Heart left ventricle (tissue), 16 donors: ENCODE data around the gene TMBIM6. TPM values are rescaled to one million over a fixed set of nuclear protein-coding genes. Genes with fewer than 3 reads are reported as not detected.

Experiments
- ATAC-seq, 4 donors: fragments of 200-7000 bp; cut with Tn5 transposase; one replicate each; pipeline ENCODE4 v1.9.1; 2020 to 2022; ENCODE audit warnings: moderate library complexity in 4 of 4, mild to moderate bottlenecking in 3 of 4, moderate number of reproducible peaks in 1 of 4
- DNase-seq, 5 donors: peaks; one replicate each; pipeline ENCODE4 v3.0.0-alpha.2; 2020
- H3K27ac ChIP-seq, 12 donors: fragments of 200-600 bp; sonication (generic) in 4 of 12; one replicate each; pipeline versions ENCODE4 v1.5.0 to v1.8.0; 2016 to 2022; ENCODE audit warnings: mild to moderate bottlenecking in 2 of 12
- H3K27me3 ChIP-seq, 9 donors: fragments of 200-600 bp; sonication (generic) in 2 of 9; one replicate each; pipeline versions ENCODE4 v1.5.1 to v1.8.0; 2016 to 2022; ENCODE audit warnings: mild to moderate bottlenecking in 3 of 9
- H3K36me3 ChIP-seq, 9 donors: fragments of 200-600 bp; sonication (generic) in 2 of 9; one replicate each; pipeline versions ENCODE4 v1.5.0 to v1.8.0; 2018 to 2022; ENCODE audit warnings: mild to moderate bottlenecking in 2 of 9
- H3K4me1 ChIP-seq, 12 donors: fragments of 200-600 bp; sonication (generic) in 4 of 12; one replicate each; pipeline versions ENCODE4 v1.5.0 to v1.8.0; 2016 to 2022; ENCODE audit warnings: mild to moderate bottlenecking in 3 of 12
- H3K4me3 ChIP-seq, 12 donors: fragments of 200-600 bp; sonication (generic) in 4 of 12; one replicate each; pipeline versions ENCODE4 v1.5.0 to v1.8.0; 2017 to 2022; ENCODE audit warnings: mild to moderate bottlenecking in 9 of 12, moderate library complexity in 4 of 12
- H3K9me3 ChIP-seq, 12 donors: fragments of 200-600 bp; sonication (generic) in 4 of 12; one replicate each; pipeline versions ENCODE4 v1.5.0 to v1.8.0; 2016 to 2022; ENCODE audit warnings: mild to moderate bottlenecking in 1 of 12
- CTCF ChIP-seq, 12 donors: fragments of 200-600 bp; sonication (generic) in 4 of 12; IDR thresholded peaks; one replicate each; pipeline versions ENCODE4 v1.5.0 to v1.8.0; 2018 to 2022; ENCODE audit warnings: antibody characterized with exemption in 12 of 12, mild to moderate bottlenecking in 5 of 12
- POLR2A ChIP-seq, 2 donors: fragments of 450-650 bp; IDR thresholded peaks; one replicate each; pipeline ENCODE4 v1.6.1; 2017; ENCODE audit warnings: antibody characterized with exemption in 2 of 2, mild to moderate bottlenecking in 2 of 2, moderate library complexity in 2 of 2
- WGBS, 4 donors: extraction: QIAGEN DNeasy Blood & Tissue Kit in 2 of 4; methylation state at CpG; one replicate each; pipeline versions ENCODE4 v1.1.5 to v1.1.7; 2013 to 2018; 5-methylcytosine and 5-hydroxymethylcytosine counted together
- intact Hi-C, 10 donors: fragments of 100-400 bp; cut with DNase I; formaldehyde crosslinking; loops; one replicate each; pipeline versions ENCODE4 v1.11.1 to v1.14.2; 2022
- polyA plus RNA-seq, 2 donors: library from polyadenylated mRNA; stranded (reverse); fragments of 200-250 nt; gene quantifications; one replicate each; pipeline ENCODE4 v1.2.3, GENCODE V29; 2013
- total RNA-seq, 9 donors: library from RNA; depleted of rRNA in 2 of 9; stranded (reverse); fragments of >200 nt in 2 of 9; fragmentation: NEBNext Ultra II Directional in 3 of 9; extraction: Animal tissue kit (Norgen Biotek cat#: 25700) in 3 of 9; gene quantifications; one replicate each; pipeline versions ENCODE4 v1.1.0 to v1.2.4, GENCODE V29; 2016 to 2023
- donor health status: ischemic (EF 13 %, LVEDD 7.1; RV severe dilation, severe dysfunction).
- donor health status: healthy with polysubstance abuse.
- donor health status: DM: no; HTN: yes; CAD: no.
- donor health status: DM: no; HTN: no; CAD: no.
- donor health status: ischemic (EF 25% LVEDD 6.9; RV normal size, moderate dysfunction).
- donor health status: ischemic (EF 25% LVEDD 5.7; RV mildly dilated, moderate dysfunction).
- donor health status: healthy.
- donor health status: DM: yes; HTN: yes; CAD: no.
- donor health status: ischemic (EF 35%, LVEDD 5.7; RV mildly dilated, moderate dysfunction).
- donor health status: nonischemic (EF 11% LVEDD 7.7; RV severe dilation, severe dysfunction).
- donor health status: DM: yes; HTN: yes; CAD: no.
- donor health status: PGD.
- donor health status: ischemic (EF 29% LVEDD 5.4; RV normal size, mild dysfunction).
- donor health status: nonischemic (EF 23%, LVEDD 6.1; RV moderate dilation, normal function).

TMBIM6 gene
- total and polyA plus RNA-seq, 11 donors: 105 to 376 (median 252) TPM

DNA sequence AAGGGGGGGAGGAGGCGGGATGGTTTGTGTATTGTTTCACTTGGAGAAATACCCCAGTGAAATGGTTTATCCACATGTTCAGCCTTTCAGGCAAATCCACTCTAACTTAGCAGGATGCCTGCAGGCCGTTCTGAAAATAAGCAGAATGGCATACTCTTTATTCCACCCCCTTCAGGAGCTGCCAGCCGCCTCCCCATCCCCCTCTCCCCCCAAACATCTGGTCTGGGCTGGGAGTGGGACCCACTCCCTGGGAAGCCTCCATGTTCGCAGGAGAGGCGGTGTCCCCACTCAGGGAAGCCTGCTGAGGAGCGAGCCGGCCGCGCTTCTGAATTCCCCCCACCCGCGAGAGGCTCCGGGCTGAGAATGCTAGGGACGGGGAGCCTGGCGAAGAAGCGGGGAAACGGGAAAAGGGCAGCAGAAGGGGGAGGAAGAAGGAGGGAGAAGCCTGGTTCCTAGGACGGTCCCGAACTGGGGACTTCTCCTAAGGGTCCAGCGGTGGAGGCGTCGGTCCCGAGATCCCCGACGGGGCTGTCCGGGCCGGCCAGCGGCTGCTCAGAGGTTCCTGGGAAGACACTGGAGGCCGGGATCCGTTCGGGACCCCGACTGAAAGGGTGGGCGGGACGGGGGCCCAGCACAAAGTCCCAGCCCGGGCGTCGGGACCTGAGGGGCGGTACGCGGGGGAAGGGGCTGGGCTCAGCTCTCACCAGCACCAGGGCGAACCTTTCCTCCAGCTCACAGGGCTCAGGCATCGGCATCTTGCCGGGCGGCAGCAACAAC lies 34.8 kb upstream of the TMBIM6 start:
- intact Hi-C loops: loop anchor here in 9 of 10 donors (1.0 to 5.0 kb wide), 8 partner anchors 33 to 349 kb away; no protein-coding TSS in a partner anchor
- WGBS, 4 donors: 7 to 9% (median 7%) methylated on average over 27 to 43 of the region's 43 CpGs
- peak; percentile 37 to 70 (median 48) for DNase-seq
- Histone ChIP-seq H3K27me3 (peaks cover 0 to 5% (median 0%) of the 10 kb centered on the region in 9 donors), H3K36me3 (no peaks in the 10 kb centered on the region), H3K9me3 (no peaks in the 10 kb centered on the region), H3K27ac (peak overlapping the region; percentile 89 to 99 (median 97)), H3K4me3 (peak overlapping the region; percentile 69 to 97 (median 86)), H3K4me1 (peaks cover 0 to 53% (median 39%) of the 10 kb centered on the region in 12 donors)
- ATAC-seq: peak in 3 of 4 donors; percentile 12 to 19 (median 16)
- TF ChIP-seq POLR2A (IDR thresholded peaks at IDR 0.05) (no peak), CTCF (IDR thresholded peaks at IDR 0.05) (no peak)

DNA sequence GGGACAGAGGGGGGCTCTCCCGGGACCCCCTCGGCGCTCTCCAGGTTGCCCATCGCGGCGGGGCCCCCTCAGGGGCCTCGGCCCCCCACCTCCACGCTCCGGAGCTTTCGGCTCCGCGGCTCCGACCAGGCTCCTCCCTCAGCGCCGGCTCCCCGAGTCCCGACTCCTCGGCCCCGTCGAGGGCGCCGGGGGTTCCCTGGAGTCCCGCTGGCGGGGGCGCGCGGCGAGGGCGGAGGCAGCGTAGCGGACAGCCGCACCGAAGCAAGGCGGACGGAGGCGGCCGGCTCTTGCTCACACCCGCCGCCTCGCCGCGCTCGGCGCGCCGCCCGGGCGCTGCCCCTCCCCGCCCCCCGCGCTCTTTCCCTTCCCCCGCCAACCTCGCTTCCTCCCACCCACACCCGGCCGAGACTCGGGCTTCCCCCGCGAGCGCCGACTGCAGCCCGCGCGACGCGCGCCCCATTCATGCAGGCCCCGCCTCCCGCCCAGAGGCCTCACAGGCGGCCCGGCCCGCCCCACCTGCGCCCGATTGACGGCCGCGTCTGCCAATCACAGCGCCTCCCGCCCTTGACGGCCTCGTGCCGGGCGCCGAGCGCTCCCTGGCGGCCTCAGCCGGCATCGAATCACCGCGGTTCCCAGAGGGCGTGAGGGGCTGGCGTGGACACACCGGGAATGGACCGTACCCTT lies 34.1 kb upstream of the TMBIM6 start, which contains the start of gene FMNL3:
FMNL3 (minus strand) TSS at position 278 of the 684 bp plus-strand sequence; CDS start at position 53, 225 bp downstream.
- peaks cover 0 to 7% (median 0%) of the 10 kb centered on the region in 9 donors for H3K27me3 ChIP-seq
- no peaks in the 10 kb centered on the region for H3K36me3 ChIP-seq
- peak within 1 kb of the TSS; percentile 69 to 97 (median 86) for H3K4me3 ChIP-seq
- peak; percentile 98 to 100 (median 98) for DNase-seq
- intact Hi-C loops: loop anchor here in 9 of 10 donors (1.0 to 5.0 kb wide), 7 partner anchors 34 to 350 kb away; no protein-coding TSS in a partner anchor
- no peaks in the 10 kb centered on the region for H3K9me3 ChIP-seq
- H3K27ac ChIP-seq: peak within 1 kb of the TSS; percentile 89 to 99 (median 97)
- peak; percentile 95 to 99 (median 96) for ATAC-seq
- peaks cover 0 to 46% (median 32%) of the 10 kb centered on the region in 12 donors for H3K4me1 ChIP-seq
- TF ChIP-seq CTCF (IDR thresholded peaks at IDR 0.05) (peak; percentile 92 to 99 (median 96)), POLR2A (IDR thresholded peaks at IDR 0.05) (peak in 1 of 2 donors; percentile 35)
- 0 to 1% (median 1%) methylated on average over 22 to 93 of the region's 93 CpGs for WGBS, 4 donors

GRCh38 chr12:49707812-49708147 lies 33.6 kb upstream of the TMBIM6 start:
- Histone ChIP-seq H3K27ac (peak overlapping the region in 2 of 12 donors; percentile 28 to 91), H3K4me1 (peaks cover 0 to 40% (median 27%) of the 10 kb centered on the region in 12 donors), H3K36me3 (no peaks in the 10 kb centered on the region), H3K9me3 (no peaks in the 10 kb centered on the region), H3K27me3 (peaks cover 0 to 9% (median 0%) of the 10 kb centered on the region in 9 donors), H3K4me3 (peak overlapping the region in 5 of 12 donors; percentile 78 to 95 (median 88))
- WGBS, 4 donors: 49 to 52% (median 52%) methylated on average over 11 of the region's 11 CpGs
- DNase-seq (peak in 1 of 5 donors; percentile 27), ATAC-seq (peak in 1 of 4 donors; percentile 0)
- intact Hi-C loops: loop anchor here (1.0 to 5.0 kb wide), 8 partner anchors 34 to 350 kb away; no protein-coding TSS in a partner anchor
- TF ChIP-seq POLR2A (IDR thresholded peaks at IDR 0.05) (no peak), CTCF (IDR thresholded peaks at IDR 0.05) (peak in 2 of 12 donors; percentile 3 to 5)
